ENCODE data around the gene GRID1.

GRCh38 chr10:86342111-86342863, 24.3 kb downstream of the GRID1 start:
- TF ChIP-seq CTCF (IDR thresholded peaks at IDR 0.05) (no peak), POLR2A (IDR thresholded peaks at IDR 0.05) (no peak)
